Occipital lobe (tissue), 2 donors: ENCODE results near the gene SERPINH1. TPM values are rescaled to one million over a fixed set of nuclear protein-coding genes. Genes with fewer than 3 reads are reported as not detected.

ENCODE experiments used
- DNase-seq: peaks from one replicate; lab custom pipeline; 2025; lab: John Stamatoyannopoulos, UW
- total RNA-seq: library from RNA; depleted of rRNA; stranded (reverse); fragments of >200 nt; gene quantifications from one replicate; pipeline ENCODE4 v1.2.3, GENCODE V29; 2014

Gene SERPINH1
- total RNA-seq, 1 donor from 2014 or later = 29.3 TPM

DNA sequence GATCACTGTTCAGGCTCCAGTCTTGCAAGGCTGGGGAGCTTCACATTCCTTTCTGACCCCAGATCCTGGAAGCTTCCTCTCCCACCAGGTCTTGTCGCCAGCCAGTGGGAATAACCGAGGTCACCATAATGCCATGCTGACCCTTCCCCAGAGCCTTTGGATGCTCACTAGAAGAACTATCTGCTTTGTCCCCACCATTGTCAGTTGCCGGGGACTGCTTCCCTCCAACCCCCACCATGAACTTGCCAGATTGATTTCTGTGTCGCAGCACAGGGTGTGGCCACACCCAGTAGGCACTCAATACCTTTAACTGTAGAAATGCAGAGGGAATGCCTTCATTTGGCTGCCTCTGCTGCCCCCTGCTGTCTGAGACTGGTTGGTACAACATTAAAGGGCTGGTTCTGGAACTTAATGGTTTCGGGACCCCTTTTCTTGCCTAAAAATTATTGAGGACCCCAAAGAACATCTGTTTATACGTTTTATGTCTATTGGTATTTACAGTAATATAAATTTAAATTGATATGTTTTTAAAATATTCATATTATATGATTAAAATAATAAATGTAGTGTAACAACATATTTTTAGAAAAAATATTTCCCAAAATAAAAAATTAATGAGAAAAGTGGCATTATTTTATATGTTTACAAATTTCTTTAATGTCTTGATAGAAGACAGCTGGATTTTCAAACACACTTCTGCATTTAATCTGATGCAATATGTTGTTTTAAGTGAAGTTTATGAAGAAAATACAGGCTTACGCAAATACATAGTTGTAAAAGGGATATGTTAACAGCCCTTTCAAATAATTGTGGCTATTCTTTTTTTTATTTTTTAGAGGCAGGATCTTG, 29.6 kb upstream of the SERPINH1 start:
- peak; percentile 14 for DNase-seq

DNA sequence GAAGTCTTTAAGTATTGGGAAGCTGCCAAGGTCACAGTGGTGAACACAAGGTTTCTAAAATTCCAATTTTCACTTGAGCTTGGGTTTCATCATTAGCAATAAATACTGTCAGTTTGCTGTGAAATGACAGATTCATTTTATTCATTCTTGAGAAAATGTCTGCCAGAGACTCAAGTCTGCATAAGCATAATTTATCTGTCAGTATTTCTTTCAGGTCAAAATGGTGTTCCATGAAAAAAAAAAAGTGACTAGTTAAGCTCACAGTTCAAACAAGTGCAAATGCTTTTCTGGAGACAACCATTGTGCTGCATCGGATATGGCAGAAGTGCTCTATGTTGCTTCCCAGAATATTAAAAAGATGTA, 28.2 kb upstream of the SERPINH1 start:
- no peak for DNase-seq

- DNase-seq = no peak
Measured at GRCh38 chr11:75534259-75535069, 27.6 kb upstream of the SERPINH1 start.

DNA sequence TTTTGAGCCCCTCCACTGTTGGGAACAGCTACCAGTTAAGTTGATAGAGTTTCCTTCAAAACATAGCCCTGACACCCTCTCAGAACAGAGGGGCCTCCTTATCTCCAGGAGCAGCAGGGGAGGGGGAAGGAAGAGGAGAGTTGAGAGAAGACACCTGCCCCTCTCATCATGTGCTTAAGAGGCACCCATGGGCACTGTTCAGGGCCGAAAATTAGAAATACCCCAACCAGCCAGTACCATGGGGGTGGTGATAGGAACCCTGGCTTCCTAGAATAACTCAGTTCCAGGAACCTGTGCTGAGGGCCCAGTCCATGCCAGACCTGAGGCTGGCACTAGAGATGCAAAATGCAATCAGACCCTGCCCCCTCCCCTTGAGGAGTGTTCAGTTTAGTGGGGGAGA, 27.0 kb upstream of the SERPINH1 start:
- no peak for DNase-seq

- no peak for DNase-seq
Measured at GRCh38 chr11:75536786-75537641, 25.0 kb upstream of the SERPINH1 start.

DNA sequence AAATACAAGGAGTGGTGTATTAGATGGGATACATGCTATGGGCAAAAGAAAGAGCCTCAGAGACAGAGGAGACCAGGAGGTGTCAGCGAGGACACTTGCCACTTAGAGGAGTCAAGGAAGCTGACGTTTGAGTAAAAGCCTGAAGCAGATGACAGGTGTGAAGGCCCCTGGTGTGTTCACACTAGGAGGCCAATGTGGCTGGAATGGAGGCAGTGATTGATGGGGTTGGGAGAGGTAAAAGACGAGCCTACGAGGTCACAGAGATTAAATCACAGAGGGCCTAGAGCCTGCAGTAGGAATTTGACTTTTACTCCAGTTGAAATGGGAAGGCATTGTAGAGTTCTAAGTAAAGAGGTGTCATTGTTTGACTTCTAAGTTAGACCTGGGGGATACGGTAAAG, 24.3 kb upstream of the SERPINH1 start:
- DNase-seq = no peak

DNA sequence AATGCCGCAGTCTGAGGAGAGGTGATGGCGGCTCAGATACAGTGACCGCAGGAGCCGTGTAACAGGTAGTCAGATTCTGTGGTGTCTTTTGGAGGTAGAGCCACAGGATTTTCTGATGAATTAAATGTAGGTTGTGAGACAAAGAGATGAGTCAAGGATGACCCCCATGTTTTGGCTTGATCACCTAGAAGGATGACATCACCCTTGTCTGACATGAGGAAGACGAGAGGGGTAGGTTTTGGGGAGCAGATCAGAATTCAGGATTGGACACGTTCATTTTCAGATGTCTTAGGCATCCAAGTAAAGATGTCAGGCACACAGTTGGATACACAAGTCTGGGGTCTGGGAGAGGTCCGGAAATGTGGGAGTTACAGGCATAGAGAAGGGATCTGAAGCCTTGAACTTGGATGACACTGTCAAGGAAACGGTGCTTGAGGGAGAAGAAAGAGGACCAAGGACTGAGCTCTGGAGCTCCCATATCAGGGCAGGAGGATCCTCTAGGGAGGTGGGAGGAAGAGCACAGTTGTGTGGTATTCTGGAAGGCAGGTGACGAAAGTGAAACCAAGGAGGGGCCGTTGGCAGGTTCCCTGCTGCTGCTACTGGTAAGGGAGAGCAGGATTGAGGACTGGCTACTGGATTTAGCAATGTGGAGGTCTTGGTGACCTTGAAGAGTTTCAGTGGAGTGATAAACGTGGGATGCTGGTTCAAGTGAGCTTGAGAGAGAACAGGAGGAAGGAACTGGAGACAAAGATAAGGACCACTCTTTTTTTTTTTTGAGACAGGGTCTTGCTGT, 23.7 kb upstream of the SERPINH1 start:
- DNase-seq = no peak

DNA sequence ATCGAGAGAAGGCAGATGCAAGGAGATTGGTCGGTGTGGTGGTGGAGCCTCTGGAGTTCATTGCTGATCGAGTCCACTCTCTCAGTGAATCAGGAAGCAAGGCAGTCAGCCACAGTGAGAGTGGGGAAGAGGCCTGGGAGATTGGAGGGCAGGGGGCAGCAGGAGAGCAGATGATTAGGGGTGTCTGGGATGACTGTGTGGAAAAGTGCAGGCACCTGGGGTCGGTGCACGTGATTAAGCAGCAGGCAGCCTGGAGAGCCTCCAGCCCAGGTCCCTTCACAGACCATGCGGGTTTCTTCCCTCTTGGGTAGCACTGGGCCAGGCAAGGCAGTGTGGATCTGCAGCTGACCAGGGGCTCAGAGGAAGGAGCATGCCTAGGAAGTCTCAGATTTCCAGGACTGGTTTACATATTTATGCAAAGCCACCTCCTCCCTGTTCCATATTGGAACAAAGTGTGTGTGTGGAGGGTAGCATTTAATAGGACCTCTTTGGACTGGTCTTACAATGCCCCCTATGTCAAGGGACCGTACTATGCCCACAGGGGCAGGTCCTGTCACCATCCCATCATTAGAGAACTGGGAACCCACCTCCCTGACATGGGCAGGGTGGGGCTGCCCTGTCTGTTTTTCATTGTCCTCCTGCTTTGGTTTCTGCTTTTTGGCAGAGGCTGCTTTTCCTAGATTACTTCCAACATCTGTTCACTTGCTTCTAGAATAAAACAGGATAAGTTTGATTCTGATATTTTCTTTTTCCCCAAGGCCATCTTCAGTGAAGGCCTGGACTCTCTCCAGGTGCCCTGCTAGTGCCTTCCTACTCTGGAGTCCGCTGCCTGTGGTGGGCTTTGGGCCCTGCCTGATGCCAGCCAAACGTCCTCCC, 22.4 kb upstream of the SERPINH1 start:
- no peak for DNase-seq

GRCh38 chr11:75541193-75542087, 20.6 kb upstream of the SERPINH1 start:
- no peak for DNase-seq

- no peak for DNase-seq
Measured at GRCh38 chr11:75542088-75542438, 20.0 kb upstream of the SERPINH1 start.

- no peak for DNase-seq
Measured at GRCh38 chr11:75543806-75544205, 18.2 kb upstream of the SERPINH1 start.

DNA sequence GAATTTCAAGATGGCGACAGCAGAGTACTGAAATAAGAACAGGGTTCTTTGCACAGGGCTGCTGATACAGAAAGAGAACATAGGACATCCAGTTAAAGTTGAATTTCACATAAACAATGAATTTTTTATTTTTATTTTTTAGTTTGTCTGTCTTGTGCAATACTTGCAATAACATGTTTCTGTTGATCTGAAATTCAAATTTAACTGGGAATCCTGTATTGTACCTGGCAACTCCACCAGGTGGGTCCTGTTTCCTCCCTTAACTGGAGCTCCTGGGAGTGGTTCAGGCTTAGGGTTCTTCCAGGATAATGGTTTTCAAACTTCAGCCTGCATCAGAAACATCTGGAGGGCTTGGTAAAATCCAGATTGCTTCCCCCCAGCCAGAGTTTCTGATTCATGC, 14.9 kb upstream of the SERPINH1 start:
- DNase-seq = no peak

GRCh38 chr11:75547617-75548058, 14.4 kb upstream of the SERPINH1 start:
- DNase-seq = no peak

GRCh38 chr11:75548595-75549272, 13.3 kb upstream of the SERPINH1 start:
- no peak for DNase-seq

GRCh38 chr11:75549370-75549958, 12.6 kb upstream of the SERPINH1 start:
- no peak for DNase-seq

DNA sequence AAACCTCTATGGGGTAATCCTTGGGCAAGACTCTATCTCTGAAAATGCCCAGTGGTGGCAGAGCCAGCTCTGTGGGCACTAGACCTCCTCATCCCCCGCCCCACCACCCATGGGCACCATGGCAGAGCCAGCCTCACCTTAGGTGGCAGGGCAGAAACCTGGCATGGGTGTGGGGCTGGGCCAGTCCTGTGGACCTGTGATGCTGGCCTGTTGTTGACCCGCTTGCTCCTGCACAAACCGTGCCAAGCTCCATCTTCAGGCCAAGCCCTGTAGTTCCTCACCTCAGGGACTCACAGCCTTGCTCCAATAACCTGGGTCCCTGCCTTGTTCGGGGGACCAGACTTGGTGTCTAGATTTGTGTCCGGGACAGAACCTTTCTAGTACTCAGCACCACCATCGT, 8.9 kb upstream of the SERPINH1 start:
- DNase-seq = no peak

GRCh38 chr11:75553889-75554257, 8.2 kb upstream of the SERPINH1 start:
- no peak for DNase-seq
